HTERT RPE-1 (cell line): Measurements from ENCODE around the gene NDST3.

ENCODE experiments used
- in situ Hi-C: fragments of 300-500 bp; cut with MboI; formaldehyde crosslinking; loops from 4 replicates; pipeline ENCODE4 v1.14.3; 2020; ENCODE audit warnings: low sequenced_read_pairs

NDST3 gene

GRCh38 chr4:118077767-118078105 is 43.5 kb downstream of the NDST3 start:
- in situ Hi-C loops = no loop called here

GRCh38 chr4:118081434-118081833 is 47.1 kb downstream of the NDST3 start:
- in situ Hi-C loops = no loop called here

- in situ Hi-C loops = no loop called here
Measured at GRCh38 chr4:118082182-118082581, 47.9 kb downstream of the NDST3 start.

GRCh38 chr4:118085700-118086099 is 51.4 kb downstream of the NDST3 start:
- in situ Hi-C loops = no loop called here

- in situ Hi-C loops = no loop called here
Measured at GRCh38 chr4:118086344-118086743, 52.1 kb downstream of the NDST3 start.

- in situ Hi-C loops = no loop called here
Measured at GRCh38 chr4:118087366-118087765, 53.1 kb downstream of the NDST3 start.

- in situ Hi-C loops = no loop called here
Measured at GRCh38 chr4:118099106-118099505, 64.8 kb downstream of the NDST3 start.

GRCh38 chr4:118102195-118102594 is 67.9 kb downstream of the NDST3 start:
- in situ Hi-C loops = no loop called here

- in situ Hi-C loops = no loop called here
Measured at GRCh38 chr4:118112117-118113046, 78.1 kb downstream of the NDST3 start.

- in situ Hi-C loops = no loop called here
Measured at GRCh38 chr4:118113220-118113619, 78.9 kb downstream of the NDST3 start.

- in situ Hi-C loops = no loop called here
Measured at GRCh38 chr4:118114720-118115119, 80.4 kb downstream of the NDST3 start.

- in situ Hi-C loops = no loop called here
Measured at GRCh38 chr4:118120120-118120760, 86.0 kb downstream of the NDST3 start.

GRCh38 chr4:118124997-118125396 is 90.7 kb downstream of the NDST3 start:
- in situ Hi-C loops = no loop called here

- in situ Hi-C loops = no loop called here
Measured at GRCh38 chr4:118139241-118139640, 105.0 kb downstream of the NDST3 start.

- in situ Hi-C loops = no loop called here
Measured at GRCh38 chr4:118141240-118141639, 107.0 kb downstream of the NDST3 start.

- in situ Hi-C loops = no loop called here
Measured at GRCh38 chr4:118154649-118155048, 120.4 kb downstream of the NDST3 start.

GRCh38 chr4:118155516-118155915 is 121.2 kb downstream of the NDST3 start:
- in situ Hi-C loops = no loop called here

GRCh38 chr4:118158763-118159375 is 124.6 kb downstream of the NDST3 start:
- in situ Hi-C loops = no loop called here

GRCh38 chr4:118167306-118167705 is 133.0 kb downstream of the NDST3 start:
- in situ Hi-C loops = no loop called here

GRCh38 chr4:118171381-118171780 is 137.1 kb downstream of the NDST3 start:
- in situ Hi-C loops = no loop called here

GRCh38 chr4:118173126-118173525 is 138.8 kb downstream of the NDST3 start:
- in situ Hi-C loops = no loop called here
